Measurements from ENCODE around the gene IVNS1ABP. TPM values are rescaled to one million over a fixed set of nuclear protein-coding genes. Genes with fewer than 3 reads are reported as not detected.
"Not testable (repeated sequence)": the region's sequence is repeated elsewhere in the genome, so short reads cannot be mapped to it uniquely, and the experiment has no call there.

IVNS1ABP gene
- total and polyA plus RNA-seq, 2 donors (not counting 1 experiment from before 2014, with no cell fraction given): 17.8 to 23.8 TPM

GRCh38 chr1:185322636-185323035, 5.6 kb upstream of the IVNS1ABP start:
- Histone ChIP-seq H3K4me3 (replicated peaks in 1 of 4; ENCODE audit: control extremely low read depth in 1 of 4, insufficient read depth in 1 of 4, low read depth in 3 of 4, low read length in 4 of 4) (no peak overlapping the region), H3K9me3 (ENCODE audit: control insufficient read depth, insufficient read depth, low read depth, low read length) (no peaks in the 10 kb centered on the region), H3K4me2 (ENCODE audit: extremely low read depth, insufficient read depth, low read length) (no peak overlapping the region), H3K36me3 (ENCODE audit: control insufficient read depth, insufficient read depth, low read length) (no peaks in the 10 kb centered on the region), H3K27me3 (ENCODE audit: control insufficient read depth, insufficient read depth, low read length) (no peaks in the 10 kb centered on the region), H2AFZ (ENCODE audit: low read length) (no peak overlapping the region), H3K4me1 (ENCODE audit: control insufficient read depth, extremely low read depth, insufficient read depth, low read length) (peaks cover 2% of the 10 kb centered on the region), H3K79me2 (ENCODE audit: control insufficient read depth, insufficient read depth, low read length) (no peaks in the 10 kb centered on the region), H3K27ac (ENCODE audit: insufficient read depth, low read length) (no peak overlapping the region), H3K9ac (ENCODE audit: insufficient read depth, low read length) (no peak overlapping the region), H4K20me1 (ENCODE audit: control insufficient read depth, extremely low read depth, insufficient read depth, low read length) (no peaks in the 10 kb centered on the region)
- TF ChIP-seq EZH2 (IDR thresholded peaks at IDR 0.05; ENCODE audit: low read length, missing control alignments) (no peak), CTCF (conservative IDR thresholded peaks at IDR 0.05 in 1 of 2, IDR thresholded peaks at IDR 0.05 in 1 of 2; ENCODE audit: low read depth in 1 of 2, low read length in 2 of 2) (no peak)
- DNase-seq (ENCODE audit: low read depth in 2 of 2): no peak

- not testable (repeated sequence) for H3K4me2 ChIP-seq (ENCODE audit: extremely low read depth, insufficient read depth, low read length); H3K4me1 ChIP-seq (ENCODE audit: control insufficient read depth, extremely low read depth, insufficient read depth, low read length); H3K27me3 ChIP-seq (ENCODE audit: control insufficient read depth, insufficient read depth, low read length); H3K9me3 ChIP-seq (ENCODE audit: control insufficient read depth, insufficient read depth, low read depth, low read length); H3K79me2 ChIP-seq (ENCODE audit: control insufficient read depth, insufficient read depth, low read length); H4K20me1 ChIP-seq (ENCODE audit: control insufficient read depth, extremely low read depth, insufficient read depth, low read length); H3K4me3 ChIP-seq (replicated peaks in 1 of 4; ENCODE audit: control extremely low read depth in 1 of 4, insufficient read depth in 1 of 4, low read depth in 3 of 4, low read length in 4 of 4); H3K9ac ChIP-seq (ENCODE audit: insufficient read depth, low read length); H2AFZ ChIP-seq (ENCODE audit: low read length); H3K27ac ChIP-seq (ENCODE audit: insufficient read depth, low read length); DNase-seq (ENCODE audit: low read depth in 2 of 2); H3K36me3 ChIP-seq (ENCODE audit: control insufficient read depth, insufficient read depth, low read length)
Measured at GRCh38 chr1:185321653-185322221, 4.7 kb upstream of the IVNS1ABP start.

- H2AFZ ChIP-seq (ENCODE audit: low read length); H3K27ac ChIP-seq (ENCODE audit: insufficient read depth, low read length); H3K9me3 ChIP-seq (ENCODE audit: control insufficient read depth, insufficient read depth, low read depth, low read length); H3K79me2 ChIP-seq (ENCODE audit: control insufficient read depth, insufficient read depth, low read length); H4K20me1 ChIP-seq (ENCODE audit: control insufficient read depth, extremely low read depth, insufficient read depth, low read length); H3K4me1 ChIP-seq (ENCODE audit: control insufficient read depth, extremely low read depth, insufficient read depth, low read length); H3K9ac ChIP-seq (ENCODE audit: insufficient read depth, low read length); H3K4me2 ChIP-seq (ENCODE audit: extremely low read depth, insufficient read depth, low read length); H3K36me3 ChIP-seq (ENCODE audit: control insufficient read depth, insufficient read depth, low read length); H3K27me3 ChIP-seq (ENCODE audit: control insufficient read depth, insufficient read depth, low read length); DNase-seq (ENCODE audit: low read depth in 2 of 2); H3K4me3 ChIP-seq (replicated peaks in 1 of 4; ENCODE audit: control extremely low read depth in 1 of 4, insufficient read depth in 1 of 4, low read depth in 3 of 4, low read length in 4 of 4): not testable (repeated sequence)
Measured at GRCh38 chr1:185321104-185321503, 4.1 kb upstream of the IVNS1ABP start.

- Histone ChIP-seq H3K79me2 (ENCODE audit: control insufficient read depth, insufficient read depth, low read length) (peaks cover 27% of the 10 kb centered on the region), H3K27me3 (ENCODE audit: control insufficient read depth, insufficient read depth, low read length) (no peaks in the 10 kb centered on the region), H3K4me1 (ENCODE audit: control insufficient read depth, extremely low read depth, insufficient read depth, low read length) (peaks cover 2% of the 10 kb centered on the region), H3K4me3 (replicated peaks in 1 of 4; ENCODE audit: control extremely low read depth in 1 of 4, insufficient read depth in 1 of 4, low read depth in 3 of 4, low read length in 4 of 4) (no peak overlapping the region), H3K9me3 (ENCODE audit: control insufficient read depth, insufficient read depth, low read depth, low read length) (no peaks in the 10 kb centered on the region), H4K20me1 (ENCODE audit: control insufficient read depth, extremely low read depth, insufficient read depth, low read length) (no peaks in the 10 kb centered on the region), H3K4me2 (ENCODE audit: extremely low read depth, insufficient read depth, low read length) (no peak overlapping the region), H2AFZ (ENCODE audit: low read length) (no peak overlapping the region), H3K36me3 (ENCODE audit: control insufficient read depth, insufficient read depth, low read length) (no peaks in the 10 kb centered on the region), H3K9ac (ENCODE audit: insufficient read depth, low read length) (no peak overlapping the region), H3K27ac (ENCODE audit: insufficient read depth, low read length) (no peak overlapping the region)
- TF ChIP-seq CTCF (conservative IDR thresholded peaks at IDR 0.05 in 1 of 2, IDR thresholded peaks at IDR 0.05 in 1 of 2; ENCODE audit: low read depth in 1 of 2, low read length in 2 of 2) (no peak), EZH2 (IDR thresholded peaks at IDR 0.05; ENCODE audit: low read length, missing control alignments) (no peak)
- no peak for DNase-seq (ENCODE audit: low read depth in 2 of 2)
Measured at GRCh38 chr1:185319139-185319475, 2.1 kb upstream of the IVNS1ABP start.
